ENCODE results near the gene MYT1.

GRCh38 chr20:64260239-64260638, 96.0 kb downstream of the MYT1 start:
- TF ChIP-seq, protein P1, sequence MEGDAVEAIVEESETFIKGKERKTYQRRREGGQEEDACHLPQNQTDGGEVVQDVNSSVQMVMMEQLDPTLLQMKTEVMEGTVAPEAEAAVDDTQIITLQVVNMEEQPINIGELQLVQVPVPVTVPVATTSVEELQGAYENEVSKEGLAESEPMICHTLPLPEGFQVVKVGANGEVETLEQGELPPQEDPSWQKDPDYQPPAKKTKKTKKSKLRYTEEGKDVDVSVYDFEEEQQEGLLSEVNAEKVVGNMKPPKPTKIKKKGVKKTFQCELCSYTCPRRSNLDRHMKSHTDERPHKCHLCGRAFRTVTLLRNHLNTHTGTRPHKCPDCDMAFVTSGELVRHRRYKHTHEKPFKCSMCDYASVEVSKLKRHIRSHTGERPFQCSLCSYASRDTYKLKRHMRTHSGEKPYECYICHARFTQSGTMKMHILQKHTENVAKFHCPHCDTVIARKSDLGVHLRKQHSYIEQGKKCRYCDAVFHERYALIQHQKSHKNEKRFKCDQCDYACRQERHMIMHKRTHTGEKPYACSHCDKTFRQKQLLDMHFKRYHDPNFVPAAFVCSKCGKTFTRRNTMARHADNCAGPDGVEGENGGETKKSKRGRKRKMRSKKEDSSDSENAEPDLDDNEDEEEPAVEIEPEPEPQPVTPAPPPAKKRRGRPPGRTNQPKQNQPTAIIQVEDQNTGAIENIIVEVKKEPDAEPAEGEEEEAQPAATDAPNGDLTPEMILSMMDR (IDR thresholded peaks at IDR 0.05), result no peak
- TF ChIP-seq POLR2AphosphoS5 (IDR thresholded peaks at IDR 0.05), result no peak
- TF ChIP-seq POLR2A (IDR thresholded peaks at IDR 0.05), result no peak
